Measurements from ENCODE around the gene CD82. TPM values are rescaled to one million over a fixed set of nuclear protein-coding genes. Genes with fewer than 3 reads are reported as not detected.

The CD82 gene
- total RNA-seq, 1 donor from 2014 or later, result 91.6 TPM

DNA sequence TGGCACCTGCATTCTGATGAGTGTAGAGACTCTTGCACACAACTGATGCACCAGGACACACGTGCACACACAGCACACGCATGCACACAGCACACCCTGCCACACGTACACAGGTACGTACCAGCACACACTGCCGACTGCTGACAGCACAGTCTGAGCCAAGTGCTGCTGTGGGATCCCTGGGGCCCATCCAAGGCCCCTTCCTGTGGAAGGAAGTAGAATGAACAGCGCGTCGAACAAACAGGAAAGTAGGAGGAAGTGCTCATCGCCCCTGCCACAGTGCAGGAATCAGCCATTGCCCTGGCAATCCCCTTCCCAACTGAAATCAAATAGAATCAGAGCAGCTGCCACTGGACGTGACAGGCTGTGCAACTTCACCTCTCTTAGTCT is 57.9 kb downstream of the CD82 start:
- DNase-seq (ENCODE audit: extremely low spot score in 2 of 2), result peak; percentile 49 to 72
- no peaks in the 10 kb centered on the region for H3K9me3 ChIP-seq
- no peak overlapping the region for H3K4me3 ChIP-seq
- TF ChIP-seq, protein P1, sequence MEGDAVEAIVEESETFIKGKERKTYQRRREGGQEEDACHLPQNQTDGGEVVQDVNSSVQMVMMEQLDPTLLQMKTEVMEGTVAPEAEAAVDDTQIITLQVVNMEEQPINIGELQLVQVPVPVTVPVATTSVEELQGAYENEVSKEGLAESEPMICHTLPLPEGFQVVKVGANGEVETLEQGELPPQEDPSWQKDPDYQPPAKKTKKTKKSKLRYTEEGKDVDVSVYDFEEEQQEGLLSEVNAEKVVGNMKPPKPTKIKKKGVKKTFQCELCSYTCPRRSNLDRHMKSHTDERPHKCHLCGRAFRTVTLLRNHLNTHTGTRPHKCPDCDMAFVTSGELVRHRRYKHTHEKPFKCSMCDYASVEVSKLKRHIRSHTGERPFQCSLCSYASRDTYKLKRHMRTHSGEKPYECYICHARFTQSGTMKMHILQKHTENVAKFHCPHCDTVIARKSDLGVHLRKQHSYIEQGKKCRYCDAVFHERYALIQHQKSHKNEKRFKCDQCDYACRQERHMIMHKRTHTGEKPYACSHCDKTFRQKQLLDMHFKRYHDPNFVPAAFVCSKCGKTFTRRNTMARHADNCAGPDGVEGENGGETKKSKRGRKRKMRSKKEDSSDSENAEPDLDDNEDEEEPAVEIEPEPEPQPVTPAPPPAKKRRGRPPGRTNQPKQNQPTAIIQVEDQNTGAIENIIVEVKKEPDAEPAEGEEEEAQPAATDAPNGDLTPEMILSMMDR (IDR thresholded peaks at IDR 0.05), result no peak
- TF ChIP-seq POLR2AphosphoS5 (IDR thresholded peaks at IDR 0.05; ENCODE audit: insufficient read depth in 1 of 2, low read depth in 1 of 2) (no peak), POLR2A (IDR thresholded peaks at IDR 0.05) (no peak)
- H3K4me1 ChIP-seq, result peaks cover 9% of the 10 kb centered on the region
- H3K27ac ChIP-seq, result no peak overlapping the region
- no peaks in the 10 kb centered on the region for H3K36me3 ChIP-seq
- H3K27me3 ChIP-seq, result no peaks in the 10 kb centered on the region
- intact Hi-C loops (cut with DNase I), result loop anchor here (10.0 kb wide), 1 partner anchor 101 kb away; the partner anchor contains the start of gene TSPAN18

DNA sequence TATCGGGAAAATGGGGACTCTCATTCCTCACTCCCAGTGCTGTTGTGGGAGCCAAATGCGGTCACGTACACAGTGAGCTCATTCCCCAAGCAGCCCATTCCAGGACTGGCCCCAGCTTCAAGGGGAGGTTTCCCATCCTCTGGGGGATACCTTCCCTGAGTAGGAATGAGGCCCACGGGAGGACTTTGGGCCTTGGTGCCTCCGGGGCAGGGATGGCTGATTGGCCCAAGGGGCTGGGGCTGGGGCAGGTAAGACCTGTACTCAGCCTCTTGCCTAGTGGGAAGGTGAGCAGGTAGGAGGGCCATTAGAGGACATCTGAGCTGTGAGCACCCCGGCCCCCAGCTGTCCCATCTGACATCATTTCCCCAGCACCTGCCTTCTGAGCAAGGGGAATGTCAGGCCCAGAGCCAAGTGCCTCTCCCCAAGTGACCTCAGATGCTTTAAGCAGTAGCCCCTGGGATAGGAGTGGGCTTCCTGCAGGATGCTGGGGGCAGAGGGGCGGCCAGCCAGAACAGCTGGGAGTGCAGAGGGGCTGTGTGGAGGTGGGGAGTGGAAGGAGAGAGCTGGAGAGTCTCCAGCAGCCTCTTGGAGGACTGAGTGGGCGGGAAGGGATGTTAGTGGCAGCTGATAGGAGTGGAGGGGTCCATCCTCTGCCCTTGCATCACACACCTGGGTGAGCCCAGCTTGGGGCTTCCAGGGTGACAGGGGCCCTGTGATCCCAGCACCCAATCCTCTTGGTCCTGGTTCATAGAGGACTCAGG is 58.4 kb downstream of the CD82 start:
- no peak overlapping the region for H3K27ac ChIP-seq
- H3K27me3 ChIP-seq, result no peaks in the 10 kb centered on the region
- TF ChIP-seq POLR2A (IDR thresholded peaks at IDR 0.05), result no peak
- TF ChIP-seq, protein P1 (IDR thresholded peaks at IDR 0.05), result no peak
- TF ChIP-seq POLR2AphosphoS5 (IDR thresholded peaks at IDR 0.05; ENCODE audit: insufficient read depth in 1 of 2, low read depth in 1 of 2), result no peak
- no peaks in the 10 kb centered on the region for H3K9me3 ChIP-seq
- intact Hi-C loops (cut with DNase I), result loop anchor here (10.0 kb wide), 1 partner anchor 101 kb away; the partner anchor contains the start of gene TSPAN18
- peaks cover 15% of the 10 kb centered on the region for H3K4me1 ChIP-seq
- H3K4me3 ChIP-seq, result no peak overlapping the region
- H3K36me3 ChIP-seq, result no peaks in the 10 kb centered on the region
- peak; percentile 82 for DNase-seq (ENCODE audit: extremely low spot score in 2 of 2)

DNA sequence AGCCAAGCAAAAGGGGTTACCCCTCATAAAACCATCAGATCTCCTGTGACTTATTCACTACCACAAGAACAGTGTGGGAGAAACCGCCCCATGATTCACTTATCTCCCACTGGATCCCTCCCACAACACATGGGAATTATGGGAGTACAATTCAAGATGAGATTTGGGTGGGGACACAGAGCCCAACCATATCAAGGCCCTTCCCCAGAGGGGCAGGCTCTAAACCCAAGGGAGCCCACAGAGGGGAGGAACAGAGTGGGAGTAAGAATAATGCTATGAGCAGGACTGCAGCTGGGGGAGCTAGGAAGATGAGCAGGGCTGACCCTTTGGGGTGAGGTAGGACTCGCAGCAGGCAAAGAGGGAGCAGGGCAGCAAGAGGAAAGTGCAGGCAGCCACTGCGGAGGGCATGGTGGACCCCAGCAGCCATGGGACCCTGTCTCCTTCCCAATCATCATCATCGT is 59.3 kb downstream of the CD82 start:
- H3K36me3 ChIP-seq, result no peaks in the 10 kb centered on the region
- no peaks in the 10 kb centered on the region for H3K9me3 ChIP-seq
- intact Hi-C loops (cut with DNase I), result loop anchor here (10.0 kb wide), 1 partner anchor 100 kb away; the partner anchor contains the start of gene TSPAN18
- no peak for TF ChIP-seq POLR2A (IDR thresholded peaks at IDR 0.05)
- no peak for TF ChIP-seq POLR2AphosphoS5 (IDR thresholded peaks at IDR 0.05; ENCODE audit: insufficient read depth in 1 of 2, low read depth in 1 of 2)
- no peak overlapping the region for H3K27ac ChIP-seq
- peak; percentile 61 to 62 for DNase-seq (ENCODE audit: extremely low spot score in 2 of 2)
- peaks cover 16% of the 10 kb centered on the region for H3K4me1 ChIP-seq
- H3K27me3 ChIP-seq, result no peaks in the 10 kb centered on the region
- no peak overlapping the region for H3K4me3 ChIP-seq

DNA sequence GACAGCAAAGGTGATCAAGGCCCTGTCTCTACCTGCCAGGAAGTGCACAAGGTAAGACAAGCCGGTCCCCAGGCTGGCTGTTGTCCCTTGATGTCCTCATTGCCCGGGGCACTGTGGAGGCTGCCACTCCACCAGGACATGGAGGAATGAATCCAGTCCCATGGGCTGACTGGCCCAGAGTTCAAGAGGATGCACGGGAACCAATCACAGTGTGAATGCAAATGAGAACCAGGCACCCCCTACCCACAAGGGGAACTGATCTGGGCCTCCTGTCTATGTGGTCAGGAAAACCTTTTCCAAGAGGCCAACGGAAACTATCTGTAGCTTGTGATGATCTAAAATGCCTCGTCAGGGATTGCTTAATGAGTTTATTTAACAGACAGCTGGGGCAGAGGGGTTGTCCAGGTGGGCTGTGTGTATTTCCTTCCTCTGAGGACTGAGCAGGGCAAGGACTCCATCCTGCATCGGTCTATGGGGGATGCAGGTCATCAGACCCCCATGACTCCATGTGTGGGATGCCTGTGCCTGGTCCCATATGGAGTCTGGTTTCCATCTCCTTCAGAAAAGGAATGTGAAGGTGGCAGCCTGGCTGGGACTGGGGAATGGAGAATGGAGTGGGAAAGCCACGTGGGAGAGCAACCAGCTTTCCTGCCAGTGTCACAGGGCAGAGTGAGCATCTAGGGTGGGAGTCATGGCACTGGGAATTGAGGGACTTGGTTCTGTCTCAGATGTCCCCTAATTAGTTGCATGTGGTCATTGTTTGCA is 60.5 kb downstream of the CD82 start:
- peak; percentile 58 to 72 for DNase-seq (ENCODE audit: extremely low spot score in 2 of 2)
- Histone ChIP-seq H3K9me3 (no peaks in the 10 kb centered on the region), H3K4me1 (peaks cover 16% of the 10 kb centered on the region), H3K27me3 (no peaks in the 10 kb centered on the region), H3K27ac (no peak overlapping the region), H3K4me3 (no peak overlapping the region), H3K36me3 (no peaks in the 10 kb centered on the region)
- intact Hi-C loops (cut with DNase I), result loop anchor here (10.0 kb wide), 1 partner anchor 99 kb away; the partner anchor contains the start of gene TSPAN18
- TF ChIP-seq, protein P1 (IDR thresholded peaks at IDR 0.05), result no peak
- no peak for TF ChIP-seq POLR2A (IDR thresholded peaks at IDR 0.05)
- TF ChIP-seq POLR2AphosphoS5 (IDR thresholded peaks at IDR 0.05; ENCODE audit: insufficient read depth in 1 of 2, low read depth in 1 of 2), result no peak

DNA sequence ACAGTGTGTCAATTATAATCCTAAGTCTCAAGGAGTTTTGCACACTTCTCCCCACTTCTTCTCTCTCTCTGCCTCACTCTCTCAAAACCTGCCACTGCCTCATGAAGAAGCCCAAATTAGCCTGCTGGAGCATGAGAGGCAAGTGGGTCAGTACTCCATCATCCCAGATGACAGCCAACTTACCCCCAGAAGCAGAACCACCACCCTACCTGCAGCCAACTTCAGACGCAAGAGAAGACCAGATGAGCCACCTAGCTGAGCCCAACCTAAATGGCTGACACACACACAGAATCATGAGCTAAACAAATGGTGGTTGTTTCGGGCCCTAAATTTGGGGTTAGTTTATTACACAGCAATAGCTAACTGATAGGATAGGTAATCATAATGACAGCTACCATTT is 61.2 kb downstream of the CD82 start:
- Histone ChIP-seq H3K4me3 (no peak overlapping the region), H3K4me1 (peaks cover 16% of the 10 kb centered on the region), H3K36me3 (no peaks in the 10 kb centered on the region), H3K27ac (no peak overlapping the region), H3K9me3 (no peaks in the 10 kb centered on the region), H3K27me3 (no peaks in the 10 kb centered on the region)
- peak; percentile 22 to 70 for DNase-seq (ENCODE audit: extremely low spot score in 2 of 2)
- intact Hi-C loops (cut with DNase I), result loop anchor here (10.0 kb wide), 1 partner anchor 98 kb away; the partner anchor contains the start of gene TSPAN18
- TF ChIP-seq POLR2A (IDR thresholded peaks at IDR 0.05) (no peak), POLR2AphosphoS5 (IDR thresholded peaks at IDR 0.05; ENCODE audit: insufficient read depth in 1 of 2, low read depth in 1 of 2) (no peak)
- TF ChIP-seq, protein P1 (IDR thresholded peaks at IDR 0.05), result no peak
